GM21390 (cell line): ENCODE measurements around the gene SKAP1.

Source experiments
- ATAC-seq: cut with Tn5 transposase; IDR thresholded peaks from one replicate; pipeline ENCODE4 v1.9.1; 2021; ENCODE audit not compliant: unreplicated experiment

Gene SKAP1

GRCh38 chr17:48180842-48181629 is 249.0 kb downstream of the SKAP1 start:
- ATAC-seq = no peak

- no peak for ATAC-seq
These were observed 250.7 kb downstream of the SKAP1 start for GRCh38 chr17:48179071-48179945.

GRCh38 chr17:48178317-48178716 is 251.7 kb downstream of the SKAP1 start:
- ATAC-seq = no peak

- ATAC-seq = no peak
These were observed 252.2 kb downstream of the SKAP1 start for GRCh38 chr17:48177816-48178215.

GRCh38 chr17:48176471-48176855 is 253.6 kb downstream of the SKAP1 start:
- no peak for ATAC-seq

GRCh38 chr17:48175692-48176470 is 254.1 kb downstream of the SKAP1 start:
- ATAC-seq = no peak

GRCh38 chr17:48174833-48175523 is 255.0 kb downstream of the SKAP1 start:
- ATAC-seq = no peak

GRCh38 chr17:48173191-48173984 is 256.6 kb downstream of the SKAP1 start:
- ATAC-seq = no peak

GRCh38 chr17:48169926-48170325 is 260.1 kb downstream of the SKAP1 start:
- ATAC-seq = no peak

GRCh38 chr17:48163809-48164208 is 266.2 kb downstream of the SKAP1 start:
- no peak for ATAC-seq

GRCh38 chr17:48162946-48163506 is 267.0 kb downstream of the SKAP1 start:
- ATAC-seq = no peak

- no peak for ATAC-seq
These were observed 267.6 kb downstream of the SKAP1 start for GRCh38 chr17:48162306-48162934.

- no peak for ATAC-seq
These were observed 268.7 kb downstream of the SKAP1 start for GRCh38 chr17:48161127-48161905.

GRCh38 chr17:48160177-48161081 is 269.6 kb downstream of the SKAP1 start:
- ATAC-seq = no peak

- no peak for ATAC-seq
These were observed 270.8 kb downstream of the SKAP1 start for GRCh38 chr17:48159232-48159631.

- ATAC-seq = no peak
These were observed 274.0 kb downstream of the SKAP1 start for GRCh38 chr17:48155889-48156611.
